ENCODE results near the gene ENOPH1.

- TF ChIP-seq, protein P1, sequence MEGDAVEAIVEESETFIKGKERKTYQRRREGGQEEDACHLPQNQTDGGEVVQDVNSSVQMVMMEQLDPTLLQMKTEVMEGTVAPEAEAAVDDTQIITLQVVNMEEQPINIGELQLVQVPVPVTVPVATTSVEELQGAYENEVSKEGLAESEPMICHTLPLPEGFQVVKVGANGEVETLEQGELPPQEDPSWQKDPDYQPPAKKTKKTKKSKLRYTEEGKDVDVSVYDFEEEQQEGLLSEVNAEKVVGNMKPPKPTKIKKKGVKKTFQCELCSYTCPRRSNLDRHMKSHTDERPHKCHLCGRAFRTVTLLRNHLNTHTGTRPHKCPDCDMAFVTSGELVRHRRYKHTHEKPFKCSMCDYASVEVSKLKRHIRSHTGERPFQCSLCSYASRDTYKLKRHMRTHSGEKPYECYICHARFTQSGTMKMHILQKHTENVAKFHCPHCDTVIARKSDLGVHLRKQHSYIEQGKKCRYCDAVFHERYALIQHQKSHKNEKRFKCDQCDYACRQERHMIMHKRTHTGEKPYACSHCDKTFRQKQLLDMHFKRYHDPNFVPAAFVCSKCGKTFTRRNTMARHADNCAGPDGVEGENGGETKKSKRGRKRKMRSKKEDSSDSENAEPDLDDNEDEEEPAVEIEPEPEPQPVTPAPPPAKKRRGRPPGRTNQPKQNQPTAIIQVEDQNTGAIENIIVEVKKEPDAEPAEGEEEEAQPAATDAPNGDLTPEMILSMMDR (IDR thresholded peaks at IDR 0.05), result no peak
- TF ChIP-seq POLR2A (IDR thresholded peaks at IDR 0.05), result no peak
Measured at GRCh38 chr4:82437285-82438005, 7.1 kb downstream of the ENOPH1 start.
